DMS79 (cell line): ENCODE measurements around the gene RAB26.

Experiments used
- DNase-seq: peaks from one replicate; lab custom pipeline; 2025; lab: John Stamatoyannopoulos, UW

The RAB26 gene

GRCh38 chr16:2159175-2159838 lies 10.9 kb downstream of the RAB26 start:
- DNase-seq = no peak

GRCh38 chr16:2160915-2161551 lies 12.6 kb downstream of the RAB26 start:
- DNase-seq = no peak

- no peak for DNase-seq
These were observed 13.5 kb downstream of the RAB26 start for GRCh38 chr16:2161911-2162310.

GRCh38 chr16:2162676-2163118 lies 14.3 kb downstream of the RAB26 start:
- DNase-seq = no peak

- DNase-seq = no peak
These were observed 14.9 kb downstream of the RAB26 start for GRCh38 chr16:2163211-2163881.

- no peak for DNase-seq
These were observed 17.4 kb downstream of the RAB26 start for GRCh38 chr16:2165861-2166260.

- no peak for DNase-seq
These were observed 18.0 kb downstream of the RAB26 start for GRCh38 chr16:2166263-2167067.

GRCh38 chr16:2167068-2167638 lies 18.7 kb downstream of the RAB26 start:
- DNase-seq = no peak

- no peak for DNase-seq
These were observed 21.7 kb downstream of the RAB26 start for GRCh38 chr16:2170080-2170479.

- no peak for DNase-seq
These were observed 22.4 kb downstream of the RAB26 start for GRCh38 chr16:2170587-2171435.

- no peak for DNase-seq
These were observed 23.3 kb downstream of the RAB26 start for GRCh38 chr16:2171601-2172178.

- no peak for DNase-seq
These were observed 24.4 kb downstream of the RAB26 start for GRCh38 chr16:2172688-2173335.

GRCh38 chr16:2173366-2173765 lies 24.9 kb downstream of the RAB26 start:
- DNase-seq = no peak

- DNase-seq = no peak
These were observed 25.5 kb downstream of the RAB26 start for GRCh38 chr16:2173916-2174315.

- no peak for DNase-seq
These were observed 26.1 kb downstream of the RAB26 start for GRCh38 chr16:2174396-2175131.

- DNase-seq = no peak
These were observed 27.0 kb downstream of the RAB26 start for GRCh38 chr16:2175454-2175853.

GRCh38 chr16:2176047-2176446 lies 27.6 kb downstream of the RAB26 start:
- no peak for DNase-seq

GRCh38 chr16:2177101-2177500 lies 28.7 kb downstream of the RAB26 start:
- DNase-seq = no peak

- DNase-seq = no peak
These were observed 29.1 kb downstream of the RAB26 start for GRCh38 chr16:2177561-2177960.
